NCI-H774 (cell line): Measurements from ENCODE around the gene P2RY6.

ENCODE experiments used
- DNase-seq: peaks from one replicate; lab custom pipeline; 2025; lab: John Stamatoyannopoulos, UW

The P2RY6 gene

GRCh38 chr11:73281201-73281741 lies 9.1 kb downstream of the P2RY6 start:
- no peak for DNase-seq

- DNase-seq = no peak
Measured at GRCh38 chr11:73281796-73282660, 9.9 kb downstream of the P2RY6 start.

- DNase-seq = no peak
Measured at GRCh38 chr11:73283276-73284000, 11.3 kb downstream of the P2RY6 start.

GRCh38 chr11:73284106-73284505 lies 12.0 kb downstream of the P2RY6 start:
- DNase-seq = no peak

GRCh38 chr11:73285721-73286120 lies 13.6 kb downstream of the P2RY6 start:
- DNase-seq = no peak

GRCh38 chr11:73286240-73286810 lies 14.2 kb downstream of the P2RY6 start:
- DNase-seq = no peak

- DNase-seq = no peak
Measured at GRCh38 chr11:73287400-73288101, 15.4 kb downstream of the P2RY6 start.

GRCh38 chr11:73288192-73288872 lies 16.2 kb downstream of the P2RY6 start:
- no peak for DNase-seq

- peak; percentile 52 for DNase-seq
Measured at GRCh38 chr11:73288873-73289707, 17.0 kb downstream of the P2RY6 start.

- DNase-seq = no peak
Measured at GRCh38 chr11:73290536-73290935, 18.4 kb downstream of the P2RY6 start.

- DNase-seq = no peak
Measured at GRCh38 chr11:73291196-73291595, 19.1 kb downstream of the P2RY6 start.

- DNase-seq = no peak
Measured at GRCh38 chr11:73291781-73292524, 19.8 kb downstream of the P2RY6 start.

GRCh38 chr11:73292525-73292894 lies 20.4 kb downstream of the P2RY6 start:
- DNase-seq = no peak

GRCh38 chr11:73293356-73293936 lies 21.3 kb downstream of the P2RY6 start:
- DNase-seq = no peak

GRCh38 chr11:73294604-73295003 lies 22.5 kb downstream of the P2RY6 start:
- no peak for DNase-seq

GRCh38 chr11:73295241-73295995 lies 23.3 kb downstream of the P2RY6 start:
- DNase-seq = peak; percentile 51

GRCh38 chr11:73295996-73296318 lies 23.8 kb downstream of the P2RY6 start:
- DNase-seq = no peak

GRCh38 chr11:73296501-73297230 lies 24.5 kb downstream of the P2RY6 start:
- DNase-seq = no peak
